Measurements from ENCODE around the gene TEX14. TPM values are rescaled to one million over a fixed set of nuclear protein-coding genes. Genes with fewer than 3 reads are reported as not detected.
A peak's percentile ranks its signal among the peaks of the same experiment; 100 is the strongest.
"Not testable (repeated sequence)": the region's sequence is repeated elsewhere in the genome, so short reads cannot be mapped to it uniquely, and the experiment has no call there.

TEX14 gene
- total and polyA plus RNA-seq, 7 experiments from 2014 or later, result 0.17 to 2.4 (median 0.54) TPM; not detected in 2

- H3K4me1 Mint-ChIP-seq; H3K36me3 Mint-ChIP-seq; H3K4me3 ChIP-seq (ENCODE audit: low read length); intact Hi-C loops (cut with micrococcal nuclease); POLR2A ChIA-PET; H3K4me1 ChIP-seq (ENCODE audit: control insufficient read depth in 2 of 2, insufficient read depth in 2 of 2, low read length in 2 of 2); H3K27ac Mint-ChIP-seq; H3K4me3 Mint-ChIP-seq; DNase-seq; H3K27me3 Mint-ChIP-seq; H3K9me3 ChIP-seq (ENCODE audit: control insufficient read depth in 2 of 3, low read length in 3 of 3); H3K9me3 Mint-ChIP-seq; H3K27ac ChIP-seq (ENCODE audit: low read depth, low read length); ATAC-seq; H3K36me3 ChIP-seq (ENCODE audit: control insufficient read depth in 2 of 3, insufficient read depth in 3 of 3, low read length in 3 of 3); H3K27me3 ChIP-seq (ENCODE audit: control insufficient read depth in 2 of 2, insufficient read depth in 2 of 2, low read length in 2 of 2); CTCF ChIA-PET: not testable (repeated sequence)
These were observed 7.4 kb downstream of the TEX14 start for GRCh38 chr17:58684462-58684861.

- DNase-seq, result no peak
- no peak overlapping the region for H3K27ac ChIP-seq (ENCODE audit: low read depth, low read length)
- H3K36me3 ChIP-seq (ENCODE audit: control insufficient read depth in 2 of 3, insufficient read depth in 3 of 3, low read length in 3 of 3), result no peaks in the 10 kb centered on the region
- Mint-ChIP-seq H3K9me3 (no peaks in the 10 kb centered on the region), H3K27ac (no peak overlapping the region), H3K4me1 (no peaks in the 10 kb centered on the region), H3K4me3 (no peak overlapping the region), H3K27me3 (peaks cover 0 to 9% (median 0%) of the 10 kb centered on the region in 5 donors), H3K36me3 (no peaks in the 10 kb centered on the region)
- H3K4me3 ChIP-seq (ENCODE audit: low read length), result no peak overlapping the region
- no peaks in the 10 kb centered on the region for H3K27me3 ChIP-seq (ENCODE audit: control insufficient read depth in 2 of 2, insufficient read depth in 2 of 2, low read length in 2 of 2)
- no peak for ATAC-seq
- intact Hi-C loops (cut with micrococcal nuclease), result no loop called here
- no peaks in the 10 kb centered on the region for H3K4me1 ChIP-seq (ENCODE audit: control insufficient read depth in 2 of 2, insufficient read depth in 2 of 2, low read length in 2 of 2)
- no peaks in the 10 kb centered on the region for H3K9me3 ChIP-seq (ENCODE audit: control insufficient read depth in 2 of 3, low read length in 3 of 3)
- POLR2A ChIA-PET, result no interaction called here
- CTCF ChIA-PET, result interaction anchor here (0.6 kb wide), 1 partner anchor 1865 kb away, joined by 3 read pairs; no protein-coding TSS in a partner anchor
These were observed 7.8 kb downstream of the TEX14 start for GRCh38 chr17:58684003-58684402.

GRCh38 chr17:58680038-58680369 is 11.8 kb downstream of the TEX14 start:
- POLR2A ChIA-PET, result no interaction called here
- no peaks in the 10 kb centered on the region for H3K4me1 ChIP-seq (ENCODE audit: control insufficient read depth in 2 of 2, insufficient read depth in 2 of 2, low read length in 2 of 2)
- ATAC-seq, result no peak
- H3K27me3 Mint-ChIP-seq, result peaks cover 0 to 8% (median 3%) of the 10 kb centered on the region in 5 donors
- no peak overlapping the region for H3K27ac ChIP-seq (ENCODE audit: low read depth, low read length)
- no peaks in the 10 kb centered on the region for H3K9me3 ChIP-seq (ENCODE audit: control insufficient read depth in 2 of 3, low read length in 3 of 3)
- DNase-seq, result no peak
- no peaks in the 10 kb centered on the region for H3K36me3 ChIP-seq (ENCODE audit: control insufficient read depth in 2 of 3, insufficient read depth in 3 of 3, low read length in 3 of 3)
- no peaks in the 10 kb centered on the region for H3K27me3 ChIP-seq (ENCODE audit: control insufficient read depth in 2 of 2, insufficient read depth in 2 of 2, low read length in 2 of 2)
- no peak overlapping the region for H3K27ac Mint-ChIP-seq
- H3K4me3 ChIP-seq (ENCODE audit: low read length), result no peak overlapping the region
- CTCF ChIA-PET, result interaction anchor here (0.6 kb wide), 1 partner anchor 357 kb away, joined by 3 read pairs; no protein-coding TSS in a partner anchor
- no peaks in the 10 kb centered on the region for H3K36me3 Mint-ChIP-seq
- no peak overlapping the region for H3K4me3 Mint-ChIP-seq
- no peaks in the 10 kb centered on the region for H3K9me3 Mint-ChIP-seq
- intact Hi-C loops (cut with micrococcal nuclease), result no loop called here
- H3K4me1 Mint-ChIP-seq, result no peaks in the 10 kb centered on the region

GRCh38 chr17:58679263-58680037 is 12.4 kb downstream of the TEX14 start:
- ChIA-PET CTCF (interaction anchor here (0.6 kb wide), 1 partner anchor 356 kb away, joined by 3 read pairs; no protein-coding TSS in a partner anchor), POLR2A (no interaction called here)
- Histone ChIP-seq H3K27me3 (ENCODE audit: control insufficient read depth in 2 of 2, insufficient read depth in 2 of 2, low read length in 2 of 2) (no peaks in the 10 kb centered on the region), H3K27ac (ENCODE audit: low read depth, low read length) (no peak overlapping the region), H3K36me3 (ENCODE audit: control insufficient read depth in 2 of 3, insufficient read depth in 3 of 3, low read length in 3 of 3) (no peaks in the 10 kb centered on the region), H3K9me3 (ENCODE audit: control insufficient read depth in 2 of 3, low read length in 3 of 3) (no peaks in the 10 kb centered on the region), H3K4me1 (ENCODE audit: control insufficient read depth in 2 of 2, insufficient read depth in 2 of 2, low read length in 2 of 2) (no peaks in the 10 kb centered on the region), H3K4me3 (ENCODE audit: low read length) (no peak overlapping the region)
- Mint-ChIP-seq H3K27ac (no peak overlapping the region), H3K4me3 (no peak overlapping the region), H3K27me3 (peaks cover 0 to 8% (median 5%) of the 10 kb centered on the region in 5 donors), H3K9me3 (no peaks in the 10 kb centered on the region), H3K36me3 (no peaks in the 10 kb centered on the region), H3K4me1 (no peaks in the 10 kb centered on the region)
- DNase-seq (no peak), ATAC-seq (no peak)
- intact Hi-C loops (cut with micrococcal nuclease), result no loop called here

GRCh38 chr17:58678287-58678686 is 13.6 kb downstream of the TEX14 start:
- H3K4me1 ChIP-seq (ENCODE audit: control insufficient read depth in 2 of 2, insufficient read depth in 2 of 2, low read length in 2 of 2); H3K4me3 Mint-ChIP-seq; H3K4me3 ChIP-seq (ENCODE audit: low read length); H3K9me3 ChIP-seq (ENCODE audit: control insufficient read depth in 2 of 3, low read length in 3 of 3); H3K27ac ChIP-seq (ENCODE audit: low read depth, low read length); H3K9me3 Mint-ChIP-seq; H3K27ac Mint-ChIP-seq; H3K27me3 ChIP-seq (ENCODE audit: control insufficient read depth in 2 of 2, insufficient read depth in 2 of 2, low read length in 2 of 2); H3K36me3 ChIP-seq (ENCODE audit: control insufficient read depth in 2 of 3, insufficient read depth in 3 of 3, low read length in 3 of 3); CTCF ChIA-PET; intact Hi-C loops (cut with micrococcal nuclease); ATAC-seq; POLR2A ChIA-PET; H3K27me3 Mint-ChIP-seq; H3K36me3 Mint-ChIP-seq; H3K4me1 Mint-ChIP-seq; DNase-seq: not testable (repeated sequence)

GRCh38 chr17:58677194-58677880 is 14.5 kb downstream of the TEX14 start:
- Histone ChIP-seq H3K4me3 (ENCODE audit: low read length) (no peak overlapping the region), H3K36me3 (ENCODE audit: control insufficient read depth in 2 of 3, insufficient read depth in 3 of 3, low read length in 3 of 3) (no peaks in the 10 kb centered on the region), H3K27ac (ENCODE audit: low read depth, low read length) (no peak overlapping the region), H3K9me3 (ENCODE audit: control insufficient read depth in 2 of 3, low read length in 3 of 3) (no peaks in the 10 kb centered on the region), H3K27me3 (ENCODE audit: control insufficient read depth in 2 of 2, insufficient read depth in 2 of 2, low read length in 2 of 2) (no peaks in the 10 kb centered on the region), H3K4me1 (ENCODE audit: control insufficient read depth in 2 of 2, insufficient read depth in 2 of 2, low read length in 2 of 2) (no peaks in the 10 kb centered on the region)
- Mint-ChIP-seq H3K27me3 (peaks cover 0 to 8% (median 5%) of the 10 kb centered on the region in 5 donors), H3K4me1 (no peaks in the 10 kb centered on the region), H3K36me3 (no peaks in the 10 kb centered on the region), H3K9me3 (no peaks in the 10 kb centered on the region), H3K4me3 (no peak overlapping the region), H3K27ac (no peak overlapping the region)
- ChIA-PET CTCF (no interaction called here), POLR2A (interaction anchor here (0.7 kb wide), 1 partner anchor 38 kb away, joined by 4 read pairs; no protein-coding TSS in a partner anchor)
- no peak for DNase-seq
- intact Hi-C loops (cut with micrococcal nuclease), result no loop called here
- no peak for ATAC-seq

GRCh38 chr17:58671969-58672368 is 19.9 kb downstream of the TEX14 start:
- no peak overlapping the region for H3K4me3 Mint-ChIP-seq
- peaks cover under 1 to 22% (median 5%) of the 10 kb centered on the region in 5 donors for H3K27me3 Mint-ChIP-seq
- CTCF ChIA-PET, result no interaction called here
- H3K36me3 Mint-ChIP-seq, result no peaks in the 10 kb centered on the region
- Histone ChIP-seq H3K9me3 (ENCODE audit: control insufficient read depth in 2 of 3, low read length in 3 of 3) (no peaks in the 10 kb centered on the region), H3K4me1 (ENCODE audit: control insufficient read depth in 2 of 2, insufficient read depth in 2 of 2, low read length in 2 of 2) (no peaks in the 10 kb centered on the region), H3K36me3 (ENCODE audit: control insufficient read depth in 2 of 3, insufficient read depth in 3 of 3, low read length in 3 of 3) (no peaks in the 10 kb centered on the region), H3K27me3 (ENCODE audit: control insufficient read depth in 2 of 2, insufficient read depth in 2 of 2, low read length in 2 of 2) (no peaks in the 10 kb centered on the region), H3K4me3 (ENCODE audit: low read length) (no peak overlapping the region), H3K27ac (ENCODE audit: low read depth, low read length) (no peak overlapping the region)
- intact Hi-C loops (cut with micrococcal nuclease), result no loop called here
- H3K4me1 Mint-ChIP-seq, result peaks cover 0 to 2% (median 2%) of the 10 kb centered on the region in 7 donors
- POLR2A ChIA-PET, result no interaction called here
- DNase-seq, result no peak
- no peak for ATAC-seq
- peak overlapping the region in 1 of 9 donors; percentile 20 for H3K27ac Mint-ChIP-seq
- H3K9me3 Mint-ChIP-seq, result peaks cover 0 to 1% (median 0%) of the 10 kb centered on the region in 11 donors
